GM12892 (cell line): ENCODE results near the gene MAP4K4.

Experiments
- POLR2A ChIP-seq: IDR thresholded peaks from 2 replicates; pipeline ENCODE4 v1.6.1; 2011; ENCODE audit warnings: low read depth, low read length, control low read depth
- POLR2AphosphoS5 ChIP-seq: IDR thresholded peaks from 2 replicates; pipeline ENCODE4 v1.6.1; 2011; ENCODE audit warnings: low read depth, low read length, control low read depth
- TAF1 ChIP-seq: IDR thresholded peaks from 2 replicates; pipeline ENCODE4 v1.6.1; 2011; ENCODE audit warnings: low read depth, mild to moderate bottlenecking, control low read depth, low read length, borderline replicate concordance

GRCh38 chr2:101790416-101790815, 92.9 kb downstream of the MAP4K4 start:
- TF ChIP-seq POLR2AphosphoS5, result no peak
- TF ChIP-seq POLR2A, result no peak
- no peak for TF ChIP-seq TAF1
